ENCODE measurements around the gene SYNGAP1. TPM values are rescaled to one million over a fixed set of nuclear protein-coding genes. Genes with fewer than 3 reads are reported as not detected.

The SYNGAP1 gene
- 4.6 and 6.0 TPM in 2 replicates for total RNA-seq

GRCh38 chr6:33419580-33420490, at the start of gene SYNGAP1:
Gene SYNGAP1, plus strand, starts transcription at chr6:33420065. Its CDS starts 200 bp downstream, at chr6:33420265.

DNA sequence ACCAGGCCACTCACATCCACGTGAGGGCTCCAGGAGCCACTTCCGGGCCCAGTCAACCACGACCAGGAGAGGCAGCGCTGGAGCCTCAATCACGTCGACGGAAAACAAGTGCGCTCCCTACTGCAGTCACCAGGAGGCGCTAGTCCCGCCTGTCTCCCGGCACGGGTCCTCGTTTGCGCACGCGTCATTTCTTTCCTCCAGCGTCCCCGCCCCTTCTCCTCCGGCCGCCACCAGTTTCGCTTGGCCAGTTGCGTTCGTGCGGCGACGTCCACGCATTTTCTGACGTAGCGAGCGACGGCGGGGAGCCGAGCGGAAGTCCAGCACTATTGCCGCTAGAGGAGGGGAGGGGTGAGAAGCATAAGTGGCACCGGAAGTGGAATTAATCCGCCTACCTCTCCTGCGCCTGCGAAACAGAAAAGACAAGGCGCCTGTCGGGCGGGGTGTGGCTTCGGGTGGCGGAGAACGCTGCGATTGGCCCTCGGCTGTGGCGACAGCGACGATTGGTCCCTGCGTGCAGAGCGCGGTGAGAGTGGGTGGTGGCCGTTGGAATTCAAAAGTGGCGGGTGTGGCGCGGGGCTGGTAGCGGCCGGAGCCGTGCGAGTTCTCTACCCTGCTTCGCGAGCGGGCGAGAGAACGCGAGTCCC, 28.5 kb upstream of the SYNGAP1 start, which contains the start of gene KIFC1:
Gene KIFC1, plus strand, starts transcription at position 546 of the 644 bp plus-strand sequence. CDS start 163 bp downstream, outside the sequence.

DNA sequence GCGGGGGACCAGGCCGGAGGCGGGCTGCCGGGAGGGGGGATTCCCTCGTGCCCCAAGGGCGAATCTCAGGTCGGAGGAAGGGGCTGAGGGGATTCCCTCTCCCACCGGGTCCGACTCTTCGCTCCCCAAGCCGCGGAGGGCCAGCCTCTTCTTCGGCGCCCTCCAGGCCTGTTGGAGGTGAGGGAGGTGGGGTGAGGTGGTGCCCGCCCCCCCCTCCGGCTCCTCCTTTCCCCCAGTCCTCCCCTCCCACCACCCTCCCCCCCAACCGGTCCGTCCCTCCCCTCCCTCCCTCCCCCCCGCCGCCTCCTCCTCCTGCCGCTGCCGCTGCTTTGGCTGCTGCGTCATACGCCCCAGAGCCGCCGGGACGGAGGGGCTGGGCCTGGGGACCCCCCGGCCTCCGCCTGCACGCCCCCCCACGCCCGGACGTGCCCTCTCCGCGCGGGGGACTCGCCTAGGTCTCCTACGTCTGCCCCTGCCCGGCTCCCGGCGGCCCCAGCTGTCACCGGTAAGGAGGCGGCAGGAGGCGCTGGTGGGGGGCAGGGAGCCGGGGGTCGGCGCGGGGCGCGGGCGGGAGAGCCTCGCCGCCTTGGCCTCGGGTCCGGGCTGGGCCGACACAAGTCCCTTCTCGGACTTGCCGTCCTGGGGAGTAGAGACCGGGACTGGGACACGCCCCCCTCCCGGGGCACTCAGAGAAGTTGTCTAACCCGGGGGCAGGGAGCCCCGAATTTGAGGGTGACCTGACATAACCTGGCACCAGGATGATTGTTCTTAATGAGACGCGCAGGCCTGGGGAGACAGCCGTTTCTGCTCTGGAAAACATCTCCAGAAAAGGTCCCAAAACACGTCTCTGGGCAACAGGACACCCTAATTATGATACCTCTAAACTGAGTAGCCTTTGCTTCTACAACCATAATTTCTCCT, 8.9 kb upstream of the SYNGAP1 start, which contains the start of gene PHF1:
Gene PHF1, plus strand, starts transcription at position 304 of the 921 bp plus-strand sequence. CDS start 1,250 bp downstream, outside the sequence.

GRCh38 chr6:33417903-33418689, 1.8 kb upstream of the SYNGAP1 start, which contains the start of gene CUTA:
Gene CUTA, minus strand, starts transcription at chr6:33418107. Its CDS starts 107 bp downstream, at chr6:33418000.

GRCh38 chr6:33454009-33454946, 34.4 kb downstream of the SYNGAP1 start, which contains the start of gene ZBTB9:
Gene ZBTB9, plus strand, starts transcription at chr6:33454576. Its CDS starts 525 bp downstream, at chr6:33455101.

Other genes starting within 250 kb of the SYNGAP1 start
- 0.11 and 0.12 TPM in 2 replicates for gene COL11A2, start 227.6 kb upstream of the SYNGAP1 start, total RNA-seq
- 23.9 and 25.0 TPM in 2 replicates for gene RXRB, start 219.4 kb upstream of the SYNGAP1 start, total RNA-seq
- 129 and 159 TPM in 2 replicates for gene SLC39A7, start 219.2 kb upstream of the SYNGAP1 start, total RNA-seq
- 2.7 and 8.9 TPM in 2 replicates for gene HSD17B8, start 215.4 kb upstream of the SYNGAP1 start, total RNA-seq
- gene RING1, start 211.6 kb upstream of the SYNGAP1 start, total RNA-seq: 26.7 and 34.0 TPM in 2 replicates
- gene VPS52, start 148.2 kb upstream of the SYNGAP1 start, total RNA-seq: 35.0 and 35.6 TPM in 2 replicates
- 3,212 and 3,760 TPM in 2 replicates for gene RPS18, start 148.0 kb upstream of the SYNGAP1 start, total RNA-seq
- 4.4 and 5.3 TPM in 2 replicates for gene B3GALT4, start 142.9 kb upstream of the SYNGAP1 start, total RNA-seq
- gene WDR46, start 130.8 kb upstream of the SYNGAP1 start, total RNA-seq: 79.9 and 102 TPM in 2 replicates
- gene PFDN6, start 130.5 kb upstream of the SYNGAP1 start, total RNA-seq: 38.9 and 42.8 TPM in 2 replicates
- gene RGL2, start 121.1 kb upstream of the SYNGAP1 start, total RNA-seq: 20.1 and 23.9 TPM in 2 replicates
- 33.0 and 49.9 TPM in 2 replicates for gene TAPBP, start 106.0 kb upstream of the SYNGAP1 start, total RNA-seq
- gene ZBTB22, start 102.3 kb upstream of the SYNGAP1 start, total RNA-seq: 19.5 and 24.2 TPM in 2 replicates
- 24.7 and 70.2 TPM in 2 replicates for gene DAXX, start 97.1 kb upstream of the SYNGAP1 start, total RNA-seq
- 15.0 and 57.7 TPM in 2 replicates for gene KIFC1, start 28.2 kb upstream of the SYNGAP1 start, total RNA-seq
- gene PHF1, start 9.1 kb upstream of the SYNGAP1 start, total RNA-seq: 23.0 and 29.7 TPM in 2 replicates
- 109 and 129 TPM in 2 replicates for gene CUTA, start 2.0 kb upstream of the SYNGAP1 start, total RNA-seq
- 5.0 and 5.7 TPM in 2 replicates for gene ZBTB9, start 34.5 kb downstream of the SYNGAP1 start, total RNA-seq
- 13.0 and 18.0 TPM in 2 replicates for gene BAK1, start 160.2 kb downstream of the SYNGAP1 start, total RNA-seq
- 55.4 and 86.4 TPM in 2 replicates for gene ITPR3, start 201.3 kb downstream of the SYNGAP1 start, total RNA-seq

All from uterine smooth muscle cell (primary cell).